ENCODE measurements around the gene MRPL27.

The MRPL27 gene

GRCh38 chr17:50323060-50323459 is 49.9 kb downstream of the MRPL27 start:
- FAIRE-seq = no peak
- DNase-seq (ENCODE audit: insufficient read length, low spot score) = no peak
- TF ChIP-seq, protein P1, sequence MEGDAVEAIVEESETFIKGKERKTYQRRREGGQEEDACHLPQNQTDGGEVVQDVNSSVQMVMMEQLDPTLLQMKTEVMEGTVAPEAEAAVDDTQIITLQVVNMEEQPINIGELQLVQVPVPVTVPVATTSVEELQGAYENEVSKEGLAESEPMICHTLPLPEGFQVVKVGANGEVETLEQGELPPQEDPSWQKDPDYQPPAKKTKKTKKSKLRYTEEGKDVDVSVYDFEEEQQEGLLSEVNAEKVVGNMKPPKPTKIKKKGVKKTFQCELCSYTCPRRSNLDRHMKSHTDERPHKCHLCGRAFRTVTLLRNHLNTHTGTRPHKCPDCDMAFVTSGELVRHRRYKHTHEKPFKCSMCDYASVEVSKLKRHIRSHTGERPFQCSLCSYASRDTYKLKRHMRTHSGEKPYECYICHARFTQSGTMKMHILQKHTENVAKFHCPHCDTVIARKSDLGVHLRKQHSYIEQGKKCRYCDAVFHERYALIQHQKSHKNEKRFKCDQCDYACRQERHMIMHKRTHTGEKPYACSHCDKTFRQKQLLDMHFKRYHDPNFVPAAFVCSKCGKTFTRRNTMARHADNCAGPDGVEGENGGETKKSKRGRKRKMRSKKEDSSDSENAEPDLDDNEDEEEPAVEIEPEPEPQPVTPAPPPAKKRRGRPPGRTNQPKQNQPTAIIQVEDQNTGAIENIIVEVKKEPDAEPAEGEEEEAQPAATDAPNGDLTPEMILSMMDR (IDR thresholded peaks at IDR 0.05; ENCODE audit: insufficient read depth, missing control alignments) = no peak

DNA sequence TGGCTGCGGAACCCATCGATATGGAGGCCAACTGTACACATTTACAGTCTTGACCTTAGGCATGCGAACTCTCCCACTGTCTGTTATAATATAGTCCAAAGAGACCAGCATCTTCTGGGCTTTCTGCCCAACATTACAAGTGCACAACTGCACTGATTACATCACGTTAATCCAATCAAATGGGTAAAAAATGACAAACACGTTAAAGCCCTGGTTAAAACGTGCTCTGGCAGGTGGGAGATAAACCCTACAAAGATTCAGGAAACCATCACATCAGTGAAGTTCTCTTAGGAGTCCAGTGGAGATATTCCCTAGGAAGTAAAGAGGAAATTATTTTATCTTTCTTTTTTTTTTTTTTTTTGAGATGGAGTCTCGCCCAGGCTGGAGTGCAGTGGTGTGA is 50.7 kb downstream of the MRPL27 start:
- TF ChIP-seq, protein P1 (IDR thresholded peaks at IDR 0.05; ENCODE audit: insufficient read depth, missing control alignments) = no peak
- no peak for FAIRE-seq
- no peak for DNase-seq (ENCODE audit: insufficient read length, low spot score)

DNA sequence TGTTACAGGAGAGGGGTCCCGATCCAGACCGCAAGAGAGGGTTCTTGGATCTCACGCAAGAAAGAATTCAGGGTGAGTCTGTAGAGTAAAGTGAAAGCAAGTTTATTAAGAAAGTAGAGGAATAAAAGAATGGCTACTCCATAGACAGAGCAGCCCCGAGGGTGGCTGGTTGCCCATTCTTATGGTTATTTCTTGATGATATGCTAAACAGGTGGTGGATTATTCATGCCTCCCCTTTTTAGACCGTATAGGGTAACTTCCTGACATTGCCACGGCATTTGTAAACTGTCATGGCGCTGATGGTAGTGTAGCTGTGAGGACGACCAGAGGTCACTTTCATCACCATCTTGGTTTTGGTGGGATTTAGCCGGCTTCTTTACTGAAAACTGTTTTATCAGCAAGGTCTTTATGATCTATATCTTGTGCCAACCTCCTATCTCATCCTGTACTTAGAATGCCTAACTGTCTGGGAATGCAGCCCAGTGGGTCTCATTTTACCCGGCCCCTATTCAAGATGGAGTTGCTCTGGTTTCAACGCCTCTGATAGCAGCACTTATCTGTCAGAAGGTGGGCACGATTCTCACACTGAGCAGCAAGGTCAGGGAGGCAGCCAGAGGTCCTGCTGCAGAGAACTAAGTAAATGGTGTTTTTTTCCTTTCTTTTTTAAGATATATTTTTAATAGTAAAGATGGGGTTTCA is 53.5 kb downstream of the MRPL27 start:
- no peak for FAIRE-seq

DNA sequence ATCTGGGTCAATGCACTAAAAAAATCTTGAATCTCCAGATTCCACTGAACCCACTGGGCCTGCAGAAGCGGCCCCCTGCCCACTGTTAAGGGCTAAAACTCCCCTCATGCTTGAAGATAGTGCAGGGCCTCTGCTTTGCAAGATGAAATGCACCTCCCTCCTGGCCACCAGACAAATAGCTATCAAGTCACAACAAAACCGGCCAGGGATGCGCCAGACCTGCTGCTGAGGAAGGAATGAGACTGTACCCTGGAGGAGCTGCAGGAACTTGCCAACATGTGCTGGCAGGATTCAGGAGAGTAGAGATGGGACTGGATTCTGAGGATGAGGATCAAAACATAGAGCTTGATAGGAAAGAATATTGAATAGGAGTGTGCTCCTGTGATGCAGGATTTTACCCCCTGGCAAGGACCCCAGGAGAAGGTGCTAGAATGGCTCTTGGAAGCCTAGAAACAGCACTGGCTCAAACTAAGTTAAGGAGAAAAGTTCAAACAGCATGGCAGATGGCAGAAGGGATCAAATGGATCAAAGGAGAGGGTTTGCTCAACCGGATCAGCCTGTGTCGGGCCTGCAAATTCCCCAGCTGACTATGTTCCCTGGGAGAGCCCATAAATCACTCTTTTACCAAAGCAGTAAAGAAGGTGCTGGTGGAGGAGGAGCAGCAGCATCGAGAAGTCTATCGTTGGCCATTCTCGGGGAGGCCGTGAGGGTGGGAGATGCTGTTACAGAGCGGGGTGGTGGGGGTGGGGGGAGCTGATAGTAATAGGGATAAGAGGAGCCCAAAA is 54.3 kb downstream of the MRPL27 start:
- FAIRE-seq = peak; percentile 87
- peak; percentile 72 for DNase-seq (ENCODE audit: insufficient read length, low spot score)

More for the DNA sequence above, 53.5 kb downstream of the MRPL27 start:
- DNase-seq (ENCODE audit: insufficient read length, low spot score) = no peak
- TF ChIP-seq, protein P1 (IDR thresholded peaks at IDR 0.05; ENCODE audit: insufficient read depth, missing control alignments) = no peak

More for the DNA sequence above, 54.3 kb downstream of the MRPL27 start:
- TF ChIP-seq, protein P1 (IDR thresholded peaks at IDR 0.05; ENCODE audit: insufficient read depth, missing control alignments) = no peak
